NCI-H2081 (cell line): ENCODE results near the gene NR2F6.

Source experiments
- DNase-seq, 2 experiments: peaks; one replicate each; lab custom pipeline; 2025; lab: John Stamatoyannopoulos, UW

Gene NR2F6

GRCh38 chr19:17263712-17264640 lies 18.3 kb upstream of the NR2F6 start:
- DNase-seq = no peak

- DNase-seq = no peak
Observed at GRCh38 chr19:17262557-17262956, 16.8 kb upstream of the NR2F6 start.

- peak; percentile 65 to 74 for DNase-seq
Observed at GRCh38 chr19:17260842-17261325, 15.2 kb upstream of the NR2F6 start.

- DNase-seq = no peak
Observed at GRCh38 chr19:17259934-17260333, 14.2 kb upstream of the NR2F6 start.

- DNase-seq = no peak
Observed at GRCh38 chr19:17259118-17259780, 13.5 kb upstream of the NR2F6 start.

- DNase-seq = no peak
Observed at GRCh38 chr19:17256130-17256529, 10.4 kb upstream of the NR2F6 start.

GRCh38 chr19:17255150-17255621 lies 9.5 kb upstream of the NR2F6 start:
- DNase-seq = no peak

- no peak for DNase-seq
Observed at GRCh38 chr19:17254636-17255035, 8.9 kb upstream of the NR2F6 start.

GRCh38 chr19:17249887-17250548 lies 4.3 kb upstream of the NR2F6 start:
- DNase-seq = no peak

GRCh38 chr19:17248011-17248776 lies 2.5 kb upstream of the NR2F6 start:
- no peak for DNase-seq

- peak in 1 of 2 experiments; percentile 37 for DNase-seq
Observed at GRCh38 chr19:17246681-17247425, 1.1 kb upstream of the NR2F6 start.

- DNase-seq = no peak
Observed at GRCh38 chr19:17244618-17245534, 843 bp downstream of the NR2F6 start.

GRCh38 chr19:17243830-17244617 lies 1.7 kb downstream of the NR2F6 start:
- no peak for DNase-seq

GRCh38 chr19:17243211-17243829 lies 2.4 kb downstream of the NR2F6 start:
- DNase-seq = no peak

GRCh38 chr19:17242431-17243208 lies 3.1 kb downstream of the NR2F6 start:
- DNase-seq = no peak

- DNase-seq = no peak
Observed at GRCh38 chr19:17240826-17241399, 4.8 kb downstream of the NR2F6 start.

GRCh38 chr19:17240062-17240752 lies 5.5 kb downstream of the NR2F6 start:
- DNase-seq = no peak
